Measurements from ENCODE around the gene OCIAD2. TPM values are rescaled to one million over a fixed set of nuclear protein-coding genes. Genes with fewer than 3 reads are reported as not detected.
"Not testable (repeated sequence)": the region's sequence is repeated elsewhere in the genome, so short reads cannot be mapped to it uniquely, and the experiment has no call there.

OCIAD2 gene
- total RNA-seq, 1 donor from 2014 or later = 29.7 TPM

GRCh38 chr4:48938831-48939230 lies 32.3 kb upstream of the OCIAD2 start:
- no peak overlapping the region for H3K4me3 Mint-ChIP-seq
- H3K4me1 Mint-ChIP-seq = no peaks in the 10 kb centered on the region
- H3K27me3 Mint-ChIP-seq (ENCODE audit: low read depth) = peaks cover 26% of the 10 kb centered on the region
- peaks cover 3% of the 10 kb centered on the region for H3K9me3 Mint-ChIP-seq
- H3K36me3 Mint-ChIP-seq (ENCODE audit: low read depth) = no peaks in the 10 kb centered on the region
- TF ChIP-seq, protein P1, sequence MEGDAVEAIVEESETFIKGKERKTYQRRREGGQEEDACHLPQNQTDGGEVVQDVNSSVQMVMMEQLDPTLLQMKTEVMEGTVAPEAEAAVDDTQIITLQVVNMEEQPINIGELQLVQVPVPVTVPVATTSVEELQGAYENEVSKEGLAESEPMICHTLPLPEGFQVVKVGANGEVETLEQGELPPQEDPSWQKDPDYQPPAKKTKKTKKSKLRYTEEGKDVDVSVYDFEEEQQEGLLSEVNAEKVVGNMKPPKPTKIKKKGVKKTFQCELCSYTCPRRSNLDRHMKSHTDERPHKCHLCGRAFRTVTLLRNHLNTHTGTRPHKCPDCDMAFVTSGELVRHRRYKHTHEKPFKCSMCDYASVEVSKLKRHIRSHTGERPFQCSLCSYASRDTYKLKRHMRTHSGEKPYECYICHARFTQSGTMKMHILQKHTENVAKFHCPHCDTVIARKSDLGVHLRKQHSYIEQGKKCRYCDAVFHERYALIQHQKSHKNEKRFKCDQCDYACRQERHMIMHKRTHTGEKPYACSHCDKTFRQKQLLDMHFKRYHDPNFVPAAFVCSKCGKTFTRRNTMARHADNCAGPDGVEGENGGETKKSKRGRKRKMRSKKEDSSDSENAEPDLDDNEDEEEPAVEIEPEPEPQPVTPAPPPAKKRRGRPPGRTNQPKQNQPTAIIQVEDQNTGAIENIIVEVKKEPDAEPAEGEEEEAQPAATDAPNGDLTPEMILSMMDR (conservative IDR thresholded peaks at IDR 0.05) = no peak
- DNase-seq (ENCODE audit: low read depth, low spot score) = no peak
- H3K27ac Mint-ChIP-seq (ENCODE audit: unreplicated experiment) = no peak overlapping the region

DNA sequence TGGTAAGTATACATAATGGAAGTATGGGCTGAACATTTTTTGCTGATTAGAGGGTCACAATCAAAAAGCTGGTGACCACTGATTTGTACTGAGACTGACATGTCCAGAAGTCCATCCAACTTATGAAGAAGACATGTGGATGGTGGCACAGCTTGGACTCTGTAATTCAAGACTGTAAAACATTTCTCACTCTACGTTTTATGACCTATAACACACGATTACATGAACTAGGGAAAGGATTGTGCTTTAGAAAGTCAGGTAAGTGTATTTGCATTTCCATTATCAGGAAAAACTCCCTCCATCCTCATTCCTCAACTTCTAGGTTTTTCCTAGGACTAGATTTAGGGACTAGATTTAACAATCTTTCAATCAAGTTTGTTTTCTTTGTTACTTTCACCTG lies 30.5 kb upstream of the OCIAD2 start:
- TF ChIP-seq, protein P1 (conservative IDR thresholded peaks at IDR 0.05) = no peak
- no peak overlapping the region for H3K27ac Mint-ChIP-seq (ENCODE audit: unreplicated experiment)
- no peak overlapping the region for H3K4me3 Mint-ChIP-seq
- H3K9me3 Mint-ChIP-seq = peaks cover 3% of the 10 kb centered on the region
- DNase-seq (ENCODE audit: low read depth, low spot score) = no peak
- no peaks in the 10 kb centered on the region for H3K4me1 Mint-ChIP-seq
- no peaks in the 10 kb centered on the region for H3K36me3 Mint-ChIP-seq (ENCODE audit: low read depth)
- peaks cover 18% of the 10 kb centered on the region for H3K27me3 Mint-ChIP-seq (ENCODE audit: low read depth)

DNA sequence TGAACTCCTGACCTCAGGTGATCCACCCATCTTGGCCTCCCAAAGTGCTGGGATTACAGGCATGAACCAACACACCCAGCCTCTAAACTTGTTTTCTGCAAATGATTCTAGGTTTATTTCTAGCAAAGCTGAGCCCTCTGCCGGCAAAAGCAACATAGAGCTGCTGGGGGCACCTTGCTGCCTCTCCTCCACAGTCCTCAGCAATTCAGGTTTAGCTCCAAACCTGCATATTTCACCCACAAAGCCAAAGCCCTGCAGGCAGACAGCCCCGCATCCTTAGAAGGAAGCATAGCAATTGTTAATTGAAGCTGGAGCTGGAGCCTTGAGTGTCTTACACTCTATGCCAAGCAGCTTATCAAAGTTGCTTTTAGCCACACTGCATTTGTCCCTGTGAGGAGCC lies 24.9 kb upstream of the OCIAD2 start:
- H3K4me3 Mint-ChIP-seq = no peak overlapping the region
- H3K27ac Mint-ChIP-seq (ENCODE audit: unreplicated experiment) = no peak overlapping the region
- H3K27me3 Mint-ChIP-seq (ENCODE audit: low read depth) = peaks cover 2% of the 10 kb centered on the region
- H3K9me3 Mint-ChIP-seq = no peaks in the 10 kb centered on the region
- no peaks in the 10 kb centered on the region for H3K4me1 Mint-ChIP-seq
- H3K36me3 Mint-ChIP-seq (ENCODE audit: low read depth) = no peaks in the 10 kb centered on the region
- DNase-seq (ENCODE audit: low read depth, low spot score) = no peak
- TF ChIP-seq, protein P1 (conservative IDR thresholded peaks at IDR 0.05) = no peak

DNA sequence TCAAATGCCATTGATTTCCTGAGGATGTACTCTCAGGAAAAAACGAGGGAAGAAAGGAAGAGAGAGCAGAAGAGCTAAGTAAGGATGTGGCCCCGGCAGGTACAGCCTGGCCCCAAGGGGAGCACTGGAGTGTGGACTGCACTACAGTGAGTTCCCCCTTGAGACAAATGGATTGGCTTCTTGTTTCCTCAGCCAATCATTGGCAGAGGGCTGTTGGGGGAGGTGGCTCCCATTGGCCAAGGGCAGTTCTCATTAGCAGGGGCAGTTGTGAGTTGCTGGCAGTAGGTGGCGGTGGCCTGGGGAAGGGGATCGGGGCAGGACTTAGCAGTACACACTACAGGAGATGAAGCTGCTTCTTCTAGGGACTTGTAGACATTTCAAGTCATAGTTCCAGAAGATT lies 24.1 kb upstream of the OCIAD2 start:
- Mint-ChIP-seq H3K27ac (ENCODE audit: unreplicated experiment) (no peak overlapping the region), H3K36me3 (ENCODE audit: low read depth) (no peaks in the 10 kb centered on the region)

GRCh38 chr4:48924416-48924815 lies 17.8 kb upstream of the OCIAD2 start:
- H3K27me3 Mint-ChIP-seq (ENCODE audit: low read depth) = peaks cover under 1% of the 10 kb centered on the region
- no peaks in the 10 kb centered on the region for H3K36me3 Mint-ChIP-seq (ENCODE audit: low read depth)
- H3K9me3 Mint-ChIP-seq = no peaks in the 10 kb centered on the region
- H3K4me1 Mint-ChIP-seq = no peaks in the 10 kb centered on the region
- no peak overlapping the region for H3K4me3 Mint-ChIP-seq
- H3K27ac Mint-ChIP-seq (ENCODE audit: unreplicated experiment) = no peak overlapping the region
- TF ChIP-seq, protein P1 (conservative IDR thresholded peaks at IDR 0.05) = no peak
- no peak for DNase-seq (ENCODE audit: low read depth, low spot score)

More for the DNA sequence above, 24.1 kb upstream of the OCIAD2 start:
- no peak overlapping the region for H3K4me3 Mint-ChIP-seq
- H3K9me3 Mint-ChIP-seq = no peaks in the 10 kb centered on the region
- no peak for DNase-seq (ENCODE audit: low read depth, low spot score)
- H3K27me3 Mint-ChIP-seq (ENCODE audit: low read depth) = no peaks in the 10 kb centered on the region
- no peaks in the 10 kb centered on the region for H3K4me1 Mint-ChIP-seq
- TF ChIP-seq, protein P1 (conservative IDR thresholded peaks at IDR 0.05) = no peak

DNA sequence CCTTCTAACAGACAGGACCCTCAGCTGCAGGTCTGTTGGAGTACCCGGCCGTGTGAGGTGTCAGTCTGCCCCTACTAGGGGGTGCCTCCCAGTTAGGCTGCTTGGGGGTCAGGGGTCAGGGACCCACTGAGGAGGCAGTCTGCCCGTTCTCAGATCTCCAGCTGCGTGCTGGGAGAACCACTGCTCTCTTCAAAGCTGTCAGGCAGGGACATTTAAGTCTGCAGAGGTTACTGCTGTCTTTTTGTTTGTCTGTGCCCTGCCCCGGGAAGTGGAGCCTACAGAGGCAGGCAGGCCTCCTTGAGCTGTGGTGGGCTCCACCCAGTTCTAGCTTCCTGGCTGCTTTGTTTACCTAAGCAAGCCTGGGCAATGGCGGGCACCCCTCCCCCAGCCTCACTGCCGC lies 16.5 kb upstream of the OCIAD2 start:
- not testable (repeated sequence) for H3K27me3 Mint-ChIP-seq (ENCODE audit: low read depth); H3K4me3 Mint-ChIP-seq; H3K4me1 Mint-ChIP-seq; H3K9me3 Mint-ChIP-seq; H3K27ac Mint-ChIP-seq (ENCODE audit: unreplicated experiment); H3K36me3 Mint-ChIP-seq (ENCODE audit: low read depth); DNase-seq (ENCODE audit: low read depth, low spot score)
